Ishikawa (cell line): ENCODE measurements around the gene SLC7A1.

Experiments used
- CEBPB ChIP-seq: IDR thresholded peaks from 2 replicates; pipeline ENCODE4 v1.6.1; 2012
- CREB1 ChIP-seq: IDR thresholded peaks from 2 replicates; pipeline ENCODE4 v1.6.1; 2012; ENCODE audit warnings: low read depth
- EGR1 ChIP-seq: IDR thresholded peaks from 2 replicates; pipeline ENCODE4 v1.6.1; 2012
- EP300 ChIP-seq: IDR thresholded peaks from 2 replicates; pipeline ENCODE4 v1.6.1; 2012; ENCODE audit warnings: borderline replicate concordance
- FOXM1 ChIP-seq: IDR thresholded peaks from 2 replicates; pipeline ENCODE4 v1.6.1; 2012; ENCODE audit warnings: low read depth, borderline replicate concordance
- NFIC ChIP-seq: IDR thresholded peaks from 2 replicates; pipeline ENCODE4 v1.6.1; 2012
- RAD21 ChIP-seq: IDR thresholded peaks from 2 replicates; pipeline ENCODE4 v1.6.1; 2012; ENCODE audit warnings: low read depth
- TAF1 ChIP-seq: IDR thresholded peaks from 2 replicates; pipeline ENCODE4 v1.6.1; 2012; ENCODE audit warnings: low read depth, mild to moderate bottlenecking
- TCF12 ChIP-seq: IDR thresholded peaks from 2 replicates; pipeline ENCODE4 v1.6.1; 2012; ENCODE audit warnings: low read depth
- TEAD4 ChIP-seq: IDR thresholded peaks from 2 replicates; pipeline ENCODE4 v1.6.1; 2012
- YY1 ChIP-seq: IDR thresholded peaks from 2 replicates; pipeline ENCODE4 v1.6.1; 2012; ENCODE audit warnings: low read depth
- ZBTB7A ChIP-seq: IDR thresholded peaks from 2 replicates; pipeline ENCODE4 v1.6.1; 2012; ENCODE audit warnings: low read depth
- TF ChIP-seq, protein P1 (sequence below): IDR thresholded peaks from 2 replicates; pipeline ENCODE4 v1.6.1; 2012
- TF ChIP-seq, protein P2 (sequence below): IDR thresholded peaks from 2 replicates; pipeline ENCODE4 v1.6.1; 2012; ENCODE audit warnings: low read depth, mild to moderate bottlenecking
- TF ChIP-seq, protein P3 (sequence below): IDR thresholded peaks from 2 replicates; pipeline ENCODE4 v1.6.1; 2012

SLC7A1 gene

DNA sequence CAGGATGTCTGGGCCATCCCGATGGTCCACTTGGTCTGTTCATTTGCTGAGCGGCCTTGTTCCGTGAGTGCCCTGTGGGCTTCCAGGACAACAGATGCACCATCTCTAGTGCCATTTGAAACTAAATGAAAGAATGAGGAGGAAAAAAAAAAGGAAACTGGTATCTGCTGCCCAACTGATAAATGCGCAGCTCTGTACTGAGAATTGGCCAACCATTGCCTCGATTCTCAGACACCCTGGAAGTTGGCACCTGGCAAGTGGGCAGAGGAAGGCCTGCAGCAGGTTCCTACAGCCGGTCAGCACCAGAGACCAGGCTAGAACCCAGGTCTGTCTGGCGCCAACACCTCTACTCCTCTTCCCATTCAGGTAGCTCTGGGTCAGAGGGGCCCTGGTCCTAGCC, 18.9 kb downstream of the SLC7A1 start:
- no peak for TF ChIP-seq TAF1
- TF ChIP-seq, protein P1, sequence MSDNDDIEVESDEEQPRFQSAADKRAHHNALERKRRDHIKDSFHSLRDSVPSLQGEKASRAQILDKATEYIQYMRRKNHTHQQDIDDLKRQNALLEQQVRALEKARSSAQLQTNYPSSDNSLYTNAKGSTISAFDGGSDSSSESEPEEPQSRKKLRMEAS: no peak
- TF ChIP-seq, protein P2, sequence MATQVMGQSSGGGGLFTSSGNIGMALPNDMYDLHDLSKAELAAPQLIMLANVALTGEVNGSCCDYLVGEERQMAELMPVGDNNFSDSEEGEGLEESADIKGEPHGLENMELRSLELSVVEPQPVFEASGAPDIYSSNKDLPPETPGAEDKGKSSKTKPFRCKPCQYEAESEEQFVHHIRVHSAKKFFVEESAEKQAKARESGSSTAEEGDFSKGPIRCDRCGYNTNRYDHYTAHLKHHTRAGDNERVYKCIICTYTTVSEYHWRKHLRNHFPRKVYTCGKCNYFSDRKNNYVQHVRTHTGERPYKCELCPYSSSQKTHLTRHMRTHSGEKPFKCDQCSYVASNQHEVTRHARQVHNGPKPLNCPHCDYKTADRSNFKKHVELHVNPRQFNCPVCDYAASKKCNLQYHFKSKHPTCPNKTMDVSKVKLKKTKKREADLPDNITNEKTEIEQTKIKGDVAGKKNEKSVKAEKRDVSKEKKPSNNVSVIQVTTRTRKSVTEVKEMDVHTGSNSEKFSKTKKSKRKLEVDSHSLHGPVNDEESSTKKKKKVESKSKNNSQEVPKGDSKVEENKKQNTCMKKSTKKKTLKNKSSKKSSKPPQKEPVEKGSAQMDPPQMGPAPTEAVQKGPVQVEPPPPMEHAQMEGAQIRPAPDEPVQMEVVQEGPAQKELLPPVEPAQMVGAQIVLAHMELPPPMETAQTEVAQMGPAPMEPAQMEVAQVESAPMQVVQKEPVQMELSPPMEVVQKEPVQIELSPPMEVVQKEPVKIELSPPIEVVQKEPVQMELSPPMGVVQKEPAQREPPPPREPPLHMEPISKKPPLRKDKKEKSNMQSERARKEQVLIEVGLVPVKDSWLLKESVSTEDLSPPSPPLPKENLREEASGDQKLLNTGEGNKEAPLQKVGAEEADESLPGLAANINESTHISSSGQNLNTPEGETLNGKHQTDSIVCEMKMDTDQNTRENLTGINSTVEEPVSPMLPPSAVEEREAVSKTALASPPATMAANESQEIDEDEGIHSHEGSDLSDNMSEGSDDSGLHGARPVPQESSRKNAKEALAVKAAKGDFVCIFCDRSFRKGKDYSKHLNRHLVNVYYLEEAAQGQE: no peak
- no peak for TF ChIP-seq EGR1
- TF ChIP-seq TEAD4: no peak
- no peak for TF ChIP-seq CREB1
- no peak for TF ChIP-seq TCF12
- no peak for TF ChIP-seq EP300
- no peak for TF ChIP-seq YY1
- TF ChIP-seq RAD21: no peak
- TF ChIP-seq NFIC: no peak
- TF ChIP-seq FOXM1: no peak

DNA sequence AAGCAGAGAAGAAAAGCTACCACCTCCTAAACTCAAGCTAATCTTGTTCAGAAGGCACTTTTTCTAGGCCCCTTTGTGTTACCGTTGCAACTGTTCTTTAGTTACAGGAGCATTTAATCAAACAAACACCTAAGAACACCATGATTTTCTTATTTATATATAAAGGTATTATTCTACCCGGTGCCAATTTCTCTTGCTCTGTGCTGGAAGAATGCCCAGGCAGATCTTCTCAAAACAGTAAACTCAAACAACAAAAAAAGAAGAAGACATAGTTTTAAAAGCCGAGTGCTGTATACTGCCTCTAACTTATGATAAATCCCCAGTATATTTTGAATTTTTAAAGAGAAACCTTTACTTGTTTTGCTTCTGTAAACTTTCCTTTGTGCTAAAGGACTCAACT, 20.4 kb downstream of the SLC7A1 start:
- TF ChIP-seq YY1 (no peak), EGR1 (no peak)

DNA sequence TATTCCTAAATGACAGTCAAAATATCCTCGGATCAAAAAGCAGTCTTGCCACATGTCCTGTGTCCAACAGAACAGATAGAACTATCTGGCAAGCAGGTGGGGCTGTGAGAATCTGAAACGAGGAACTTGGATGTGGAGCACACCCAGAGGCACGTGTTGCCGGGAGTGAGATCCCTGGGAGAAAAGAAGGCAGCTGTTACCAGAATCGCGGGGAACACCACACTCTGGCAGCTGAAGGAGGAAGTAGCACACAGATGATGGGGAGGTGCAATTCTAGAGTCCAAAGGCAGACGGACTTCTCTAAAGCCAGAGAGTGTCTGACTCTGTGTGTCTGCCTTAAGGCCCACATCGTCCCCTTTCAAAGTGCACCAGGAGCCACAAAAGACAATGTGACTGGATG, 22.3 kb downstream of the SLC7A1 start:
- no peak for TF ChIP-seq YY1
- no peak for TF ChIP-seq FOXM1
- no peak for TF ChIP-seq TCF12
- TF ChIP-seq TEAD4: no peak
- TF ChIP-seq CREB1: no peak
- TF ChIP-seq ZBTB7A: no peak
- no peak for TF ChIP-seq CEBPB
- TF ChIP-seq, protein P1: no peak; the same call in 1 of the 2 replicates
- TF ChIP-seq, protein P2: no peak
- TF ChIP-seq EGR1: no peak
- no peak for TF ChIP-seq RAD21
- TF ChIP-seq, protein P3, sequence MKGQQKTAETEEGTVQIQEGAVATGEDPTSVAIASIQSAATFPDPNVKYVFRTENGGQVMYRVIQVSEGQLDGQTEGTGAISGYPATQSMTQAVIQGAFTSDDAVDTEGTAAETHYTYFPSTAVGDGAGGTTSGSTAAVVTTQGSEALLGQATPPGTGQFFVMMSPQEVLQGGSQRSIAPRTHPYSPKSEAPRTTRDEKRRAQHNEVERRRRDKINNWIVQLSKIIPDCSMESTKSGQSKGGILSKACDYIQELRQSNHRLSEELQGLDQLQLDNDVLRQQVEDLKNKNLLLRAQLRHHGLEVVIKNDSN: no peak
- no peak for TF ChIP-seq TAF1
- no peak for TF ChIP-seq EP300
- no peak for TF ChIP-seq NFIC

DNA sequence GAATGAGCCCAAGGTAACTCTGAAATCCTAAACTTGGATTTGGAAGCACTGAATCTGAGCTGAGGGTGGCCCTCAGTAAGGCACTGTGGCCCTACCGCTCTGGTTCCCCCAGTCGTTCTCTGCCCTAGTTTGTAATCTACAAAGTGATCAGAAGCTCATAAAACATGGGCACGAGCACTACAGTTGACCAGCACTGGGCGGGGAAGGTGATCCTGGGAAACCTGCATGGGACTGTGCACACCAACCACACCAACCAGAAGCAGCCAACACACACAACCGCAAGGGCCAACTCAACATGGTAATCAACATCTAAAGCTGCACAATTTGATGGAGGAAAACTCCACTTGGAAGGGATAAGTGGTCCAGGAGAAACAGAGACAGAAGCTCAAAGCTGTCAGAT, 22.9 kb downstream of the SLC7A1 start:
- TF ChIP-seq RAD21 (no peak), NFIC (no peak), TEAD4 (no peak), TCF12 (no peak), EGR1 (no peak), FOXM1 (no peak), CREB1 (no peak), TAF1 (no peak), EP300 (no peak)
- TF ChIP-seq, protein P3: no peak
- TF ChIP-seq, protein P1: no peak

DNA sequence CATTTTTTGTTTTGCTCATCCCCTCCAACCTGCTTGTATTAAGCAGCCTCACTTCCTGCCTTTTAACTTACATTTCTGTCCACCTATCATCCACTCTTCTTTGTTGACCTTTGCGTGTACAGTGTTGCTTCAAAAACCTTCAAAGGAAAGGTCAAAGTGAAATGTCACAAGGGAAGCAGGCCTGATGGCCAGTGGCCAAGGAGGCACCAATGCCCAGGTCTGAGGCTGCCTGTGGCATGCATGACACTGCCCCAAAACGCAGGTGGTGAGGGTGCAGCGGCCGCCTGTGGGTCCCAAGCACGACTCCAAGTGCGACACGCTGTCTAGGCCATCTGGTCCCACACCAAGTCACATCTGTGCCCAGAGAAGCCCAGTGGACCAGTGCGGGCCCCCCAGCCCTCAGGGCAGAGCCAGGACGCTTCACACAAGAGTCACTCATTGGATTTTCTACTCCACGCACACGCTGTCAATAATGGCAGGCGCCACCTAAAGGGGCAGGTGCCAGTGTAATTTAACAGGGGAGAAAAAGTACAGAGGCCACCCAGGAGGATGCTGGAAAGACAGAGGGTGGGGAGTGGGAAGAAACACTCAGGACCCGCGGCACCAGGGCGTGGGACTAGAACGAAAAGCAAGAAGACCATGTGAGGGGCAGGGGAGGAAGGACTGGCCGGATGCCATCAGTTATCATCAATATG, 23.5 kb downstream of the SLC7A1 start:
- TF ChIP-seq RAD21 (no peak), FOXM1 (no peak), EP300 (no peak), ZBTB7A (no peak), TCF12 (no peak), CREB1 (no peak), EGR1 (no peak), TEAD4 (no peak), CEBPB (no peak), TAF1 (no peak)
- TF ChIP-seq, protein P3: no peak
- TF ChIP-seq, protein P2: no peak
